ENCODE measurements around the gene PEAK1.
"Not testable (repeated sequence)": the region's sequence is repeated elsewhere in the genome, so short reads cannot be mapped to it uniquely, and the experiment has no call there.

The PEAK1 gene

DNA sequence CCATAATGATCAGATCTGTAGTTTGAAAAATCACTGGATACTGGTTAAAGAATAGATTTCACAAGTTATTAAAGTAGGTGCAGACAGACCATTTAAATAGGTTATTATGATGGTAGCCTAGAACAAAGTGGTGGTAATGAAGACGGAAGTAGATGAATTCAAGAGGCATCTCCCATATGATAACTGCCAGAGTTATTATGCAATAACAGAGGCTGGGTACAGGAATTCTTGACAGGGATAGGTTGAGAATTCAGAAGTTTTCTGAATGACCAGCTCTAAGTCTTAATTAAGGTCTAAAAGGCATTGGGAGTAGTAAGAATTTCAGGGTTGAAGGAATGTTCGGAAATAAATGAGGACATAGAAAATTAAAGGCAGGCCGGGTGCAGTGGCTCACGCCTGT is 108.9 kb downstream of the PEAK1 start:
- DNase-seq: no peak

DNA sequence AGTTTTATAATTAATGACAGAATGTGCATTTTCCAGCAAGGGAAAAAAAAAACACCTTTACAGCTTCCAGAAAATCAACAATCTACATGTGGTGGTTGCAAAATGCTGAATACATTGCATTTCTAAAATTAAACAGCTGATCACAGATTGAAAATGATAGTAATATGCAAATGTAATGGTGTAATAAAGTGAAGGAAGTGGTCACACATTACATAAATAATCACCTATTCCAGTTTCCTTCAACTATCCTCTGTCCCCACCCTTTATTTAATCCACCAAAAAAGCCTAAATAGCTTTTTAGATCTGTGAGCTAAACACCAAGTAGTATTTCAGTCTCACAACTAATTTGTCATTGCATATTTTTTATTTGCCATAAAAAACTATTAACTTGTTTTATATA is 110.5 kb downstream of the PEAK1 start:
- DNase-seq: no peak

DNA sequence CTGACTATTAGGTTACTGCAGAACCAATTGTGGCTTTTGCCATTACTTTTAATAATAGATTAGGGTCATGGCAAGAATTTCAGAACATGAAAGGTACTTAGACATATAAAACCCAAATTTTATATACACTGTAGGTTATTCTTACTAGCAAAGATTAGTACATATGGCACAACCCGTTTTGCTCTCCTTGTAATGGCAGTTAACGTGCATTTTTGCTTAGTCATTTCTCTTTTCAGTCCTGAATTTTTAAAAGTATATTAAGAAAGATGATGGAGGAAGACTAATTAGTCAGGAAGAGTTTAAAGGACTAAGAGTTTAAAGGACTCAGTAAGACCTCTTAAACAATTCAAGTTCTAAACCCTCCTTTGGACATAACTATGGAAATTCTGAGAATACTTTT is 114.0 kb downstream of the PEAK1 start:
- DNase-seq: no peak

DNA sequence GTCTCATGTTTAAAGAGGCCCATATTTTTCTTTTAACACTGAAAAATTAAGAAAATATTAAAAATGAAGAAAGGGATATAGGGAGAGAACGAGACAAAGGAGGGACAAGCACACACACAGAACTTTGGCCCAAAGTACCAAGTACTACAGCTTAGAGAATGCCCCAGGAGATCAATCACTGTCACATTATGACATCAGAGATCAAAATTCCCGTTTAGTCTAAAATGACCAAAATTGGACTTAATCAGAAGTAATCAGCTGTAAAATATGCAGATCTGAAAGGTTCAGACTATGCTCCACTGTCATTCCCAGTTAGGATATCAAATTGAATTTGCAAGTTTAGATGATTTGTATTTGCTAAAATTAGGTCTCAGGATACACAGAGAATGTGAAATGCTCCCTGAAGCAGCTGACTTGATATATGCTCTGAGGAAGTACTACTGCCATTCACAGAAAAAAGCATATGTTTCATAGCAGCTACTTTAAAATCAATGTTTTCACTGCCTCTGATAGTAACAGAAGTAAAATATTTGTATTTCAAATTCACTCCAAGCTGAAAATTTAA is 123.0 kb downstream of the PEAK1 start:
- DNase-seq: no peak

DNA sequence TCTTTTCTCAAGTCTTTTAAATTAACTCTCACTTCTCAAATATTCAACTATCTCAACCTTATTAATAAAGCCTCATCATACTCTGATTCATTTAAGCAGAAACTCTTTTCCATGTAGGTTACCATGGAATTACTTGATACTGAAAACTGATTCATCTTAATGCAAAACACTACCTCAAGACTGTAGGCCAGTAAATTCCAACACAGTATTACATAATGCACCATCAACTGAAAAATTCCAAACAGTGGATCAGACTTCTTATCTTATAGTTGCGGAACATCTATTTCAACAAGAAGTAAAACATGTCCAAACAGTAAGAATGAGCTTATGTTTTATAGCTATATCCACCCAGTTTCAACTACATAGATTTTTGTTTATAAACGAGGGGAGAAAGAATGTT is 124.5 kb downstream of the PEAK1 start:
- no peak for DNase-seq

DNA sequence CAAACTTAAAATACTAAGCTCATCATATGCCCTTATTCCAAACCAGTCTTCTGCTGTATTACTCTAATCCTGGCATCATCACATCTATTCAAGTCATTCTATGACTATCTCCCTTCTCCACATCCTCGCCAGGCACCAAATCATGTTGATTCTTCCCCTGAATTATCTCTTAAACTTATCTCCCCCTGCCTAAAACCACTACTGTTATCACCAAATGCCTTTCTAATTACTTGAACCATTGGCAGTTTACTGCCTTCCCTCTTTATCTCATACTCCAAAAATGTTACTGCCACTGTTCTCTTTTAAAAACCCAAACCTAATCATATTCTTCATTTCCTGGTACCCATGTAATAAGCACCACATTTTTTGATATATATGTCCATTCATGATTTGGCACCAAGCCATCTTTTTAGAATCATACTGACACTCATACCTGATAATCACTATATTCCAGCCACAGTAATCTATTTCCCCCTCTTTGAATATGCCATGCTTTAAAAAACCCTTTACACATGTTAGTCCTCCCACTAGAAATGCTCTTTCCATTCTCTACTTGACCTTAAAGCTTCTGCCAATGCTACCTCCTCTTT is 126.8 kb downstream of the PEAK1 start:
- DNase-seq: no peak

DNA sequence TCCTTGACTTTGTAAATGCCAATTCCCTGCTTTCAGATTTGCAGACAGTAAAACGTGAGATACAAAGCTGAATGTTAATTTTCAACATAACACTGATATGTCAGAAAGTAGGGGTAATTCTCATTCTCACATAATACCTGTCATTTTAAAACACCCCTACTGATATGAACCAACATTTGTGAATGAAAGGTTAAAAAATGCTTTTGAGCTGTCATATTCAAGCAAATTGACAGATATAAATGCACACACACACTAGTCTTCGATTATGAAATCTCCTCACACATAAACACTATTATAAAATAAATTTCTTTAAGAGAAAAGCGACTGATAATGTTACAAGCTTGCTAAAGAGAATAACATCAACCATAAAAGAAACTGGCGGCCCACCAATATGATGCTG is 128.8 kb downstream of the PEAK1 start:
- DNase-seq: no peak

DNA sequence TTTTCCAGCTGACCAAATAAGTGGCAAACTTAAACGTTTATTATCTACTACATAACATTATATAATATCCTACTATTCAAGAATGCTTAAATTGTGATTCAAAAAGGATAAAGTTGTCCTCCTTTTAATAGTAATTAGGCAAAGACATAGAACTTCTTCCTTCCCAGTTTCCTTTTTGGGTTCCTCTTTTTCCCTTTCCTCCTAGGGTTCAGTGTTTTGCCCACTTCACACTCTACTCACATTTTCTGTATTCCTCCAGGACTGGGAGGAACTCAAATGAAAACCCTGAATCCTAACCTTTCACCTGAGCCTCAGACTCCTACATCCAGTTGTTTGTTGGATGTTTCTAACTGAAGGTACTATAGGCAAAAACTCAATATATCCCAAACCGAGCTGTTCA is 132.5 kb downstream of the PEAK1 start:
- no peak for DNase-seq

DNA sequence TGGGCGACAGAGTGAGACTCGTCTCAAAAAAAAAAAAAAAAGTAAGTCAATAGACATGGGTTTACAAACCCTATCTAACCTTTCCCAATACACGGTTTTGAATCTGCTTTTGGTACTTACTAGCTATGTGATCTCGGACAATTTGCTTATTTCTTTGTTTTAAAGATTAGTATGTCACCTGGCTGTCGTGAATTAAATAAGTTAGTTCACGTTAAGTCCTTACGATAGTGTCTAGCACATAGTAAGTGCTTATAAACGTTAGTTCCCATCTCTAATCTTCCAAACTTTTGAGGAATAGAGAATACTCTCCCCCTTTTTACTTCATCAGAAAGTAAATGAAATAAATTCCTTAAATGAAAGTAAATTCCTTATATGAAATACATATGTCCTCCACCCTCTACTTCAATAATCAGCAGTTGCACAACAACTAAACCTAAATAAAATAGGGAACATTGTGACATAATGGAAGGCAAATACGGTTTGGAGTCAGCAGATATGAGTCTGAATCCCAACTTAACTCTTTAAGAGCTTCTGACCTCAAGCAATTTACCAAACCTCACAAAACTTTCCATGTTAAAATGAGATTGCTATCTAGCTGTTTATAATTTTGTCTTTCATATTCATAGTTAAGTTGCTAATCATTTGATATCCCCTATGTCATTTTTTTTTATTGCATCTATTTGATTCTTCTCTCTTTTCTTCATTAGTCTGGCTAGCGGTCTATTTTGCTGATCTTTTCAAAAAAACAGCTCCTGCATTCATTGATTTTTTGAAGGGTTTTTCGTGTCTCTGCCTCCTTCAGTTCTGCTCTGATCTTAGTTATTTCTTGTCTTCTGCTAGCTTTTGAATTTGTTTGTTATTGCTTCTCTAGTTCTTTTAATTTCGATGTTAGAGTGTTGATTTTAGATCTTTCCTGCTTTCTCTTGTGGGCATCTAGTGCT is 134.6 kb downstream of the PEAK1 start:
- no peak for DNase-seq

DNA sequence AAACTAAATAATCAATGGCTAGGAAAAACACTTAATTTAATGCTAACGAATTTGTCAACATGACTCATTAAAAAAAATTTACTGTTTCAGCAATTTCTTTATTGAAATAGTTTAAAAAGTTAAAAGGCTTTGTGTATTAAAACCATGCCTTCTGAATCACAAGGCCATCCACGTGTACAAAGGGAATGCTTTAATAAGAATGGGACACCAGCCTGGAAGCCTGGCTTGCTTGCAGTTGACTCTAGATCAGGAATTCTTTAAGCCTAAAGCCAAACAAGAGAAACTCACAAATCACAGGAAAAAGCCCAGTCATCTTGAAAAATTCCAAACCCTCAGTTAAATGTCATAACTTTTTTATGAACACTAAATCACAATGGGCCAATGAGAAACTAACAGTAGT is 137.6 kb downstream of the PEAK1 start:
- peak in 1 of 51 donors; percentile 20 for DNase-seq

DNA sequence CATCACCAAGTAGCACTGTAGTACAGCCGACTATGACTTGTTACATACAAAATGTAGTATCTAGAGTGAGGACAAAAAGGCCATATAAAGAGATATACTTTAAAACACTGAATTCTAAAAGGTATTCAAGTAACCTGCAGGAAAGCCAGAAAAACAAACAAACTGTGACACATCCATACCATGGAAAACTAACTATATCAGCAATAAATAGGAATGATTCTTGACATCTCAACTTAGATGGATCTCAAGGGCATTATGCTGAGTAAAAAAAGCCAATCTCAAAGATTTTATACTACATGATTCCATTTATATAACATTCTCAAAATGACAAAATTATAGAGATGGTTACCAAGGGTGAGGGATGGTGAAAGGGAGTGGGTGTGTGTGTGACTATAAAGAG is 143.0 kb downstream of the PEAK1 start:
- no peak for DNase-seq

DNA sequence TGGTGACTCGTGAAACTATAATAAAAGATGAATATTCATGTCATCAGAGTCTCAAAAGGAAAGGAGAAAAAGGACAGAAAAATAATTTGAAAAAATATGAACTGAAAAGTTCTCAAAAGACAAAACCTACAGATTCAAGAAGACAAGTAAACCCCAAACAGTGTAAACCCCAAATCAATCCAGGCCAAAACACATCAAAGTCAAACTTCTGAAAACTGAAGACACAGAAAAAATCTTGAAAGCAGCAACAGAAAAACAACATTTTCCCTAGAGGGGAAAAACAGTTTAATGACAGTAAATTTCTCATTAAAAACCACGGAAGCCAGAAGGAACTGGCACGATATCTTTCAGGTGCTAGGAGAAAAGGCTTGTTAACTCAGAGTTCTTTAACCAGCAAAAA is 143.8 kb downstream of the PEAK1 start:
- no peak for DNase-seq

DNA sequence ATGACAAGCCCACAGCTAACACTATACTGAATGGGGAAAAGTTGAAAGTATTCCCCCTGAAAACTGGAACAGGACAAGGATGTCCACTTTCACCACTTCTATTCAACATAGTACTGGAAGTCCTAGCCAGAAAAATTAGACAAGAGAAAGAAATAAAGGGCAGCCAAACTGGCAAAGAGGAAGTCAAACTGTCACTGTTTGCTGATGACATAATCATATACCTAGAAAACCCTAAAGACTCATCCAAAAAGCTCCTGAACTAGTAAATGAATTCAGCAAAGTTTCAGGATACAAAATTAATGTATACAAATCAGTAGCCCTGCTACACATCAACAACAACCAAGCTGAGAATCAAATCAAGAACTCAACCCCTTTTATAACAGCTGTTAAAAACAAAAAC is 146.8 kb downstream of the PEAK1 start:
- DNase-seq: not testable (repeated sequence)

DNA sequence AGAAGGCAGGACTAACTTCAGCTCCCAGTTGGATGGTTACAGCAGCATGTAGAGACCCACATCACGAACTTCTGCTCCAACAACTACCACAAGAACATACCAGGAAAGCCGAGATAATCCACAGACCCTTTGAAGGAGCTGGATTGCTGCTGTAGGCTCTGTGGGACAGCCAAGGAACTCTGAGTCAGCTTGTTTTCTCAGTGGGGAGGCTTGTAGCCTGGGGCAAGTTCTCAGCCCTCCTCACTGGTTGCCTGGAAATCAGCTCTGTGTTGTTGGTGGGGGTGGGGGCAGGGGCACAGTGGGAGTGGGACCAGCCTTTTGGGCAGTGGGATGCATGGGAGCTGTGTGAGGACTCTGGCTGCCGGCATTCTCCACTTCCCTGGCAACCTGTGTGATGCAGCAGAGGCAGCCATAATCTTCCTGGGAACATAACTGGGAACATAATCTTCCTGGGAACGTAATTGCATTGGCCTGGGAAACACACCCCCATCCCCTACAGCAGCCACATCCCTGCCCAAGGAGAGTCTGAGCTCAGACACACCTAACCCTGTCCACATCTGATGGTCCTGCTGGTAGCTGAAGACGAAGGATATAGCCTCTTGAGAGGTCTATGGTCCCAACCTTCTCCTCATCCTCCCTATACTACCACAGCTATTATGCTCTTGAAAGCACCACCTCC is 153.1 kb downstream of the PEAK1 start:
- no peak for DNase-seq

DNA sequence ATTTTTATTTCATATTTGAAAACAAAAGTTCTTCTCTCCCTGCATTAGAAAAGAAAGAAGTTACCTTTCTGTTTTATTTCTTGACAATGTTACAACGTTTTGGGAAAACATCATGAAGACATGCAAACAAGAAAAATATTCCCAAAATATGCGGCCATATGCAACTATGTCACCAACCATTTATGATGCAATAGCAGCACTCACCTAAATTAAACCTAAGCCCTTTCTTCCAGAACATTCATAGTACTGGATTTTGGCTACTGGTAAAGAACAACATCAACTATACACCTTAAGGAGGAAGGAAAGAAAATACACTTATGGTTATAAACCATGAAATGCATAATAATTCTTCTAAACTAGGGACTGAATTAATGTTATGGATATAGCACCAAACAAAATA is 164.5 kb downstream of the PEAK1 start:
- DNase-seq: no peak

DNA sequence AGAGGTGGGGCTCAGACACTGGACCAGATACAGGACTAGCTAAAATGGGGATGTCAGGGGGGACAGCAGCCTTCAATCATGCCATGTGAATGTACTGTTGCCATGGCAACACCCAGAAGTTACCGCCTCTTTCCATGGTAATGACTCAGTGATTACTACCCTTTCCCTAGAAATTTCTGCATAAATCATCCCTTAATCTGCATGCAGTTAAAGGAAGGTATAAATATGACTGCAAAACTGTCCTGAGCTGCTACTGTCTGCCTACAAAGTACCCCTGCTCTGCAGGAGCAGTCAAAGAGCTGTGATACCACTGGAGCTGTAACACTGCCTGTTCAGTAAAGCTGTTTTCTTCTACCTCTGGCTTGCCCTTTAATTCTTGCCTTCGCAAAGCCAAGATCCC is 168.2 kb downstream of the PEAK1 start:
- DNase-seq: peak in 1 of 51 donors; percentile 2

DNA sequence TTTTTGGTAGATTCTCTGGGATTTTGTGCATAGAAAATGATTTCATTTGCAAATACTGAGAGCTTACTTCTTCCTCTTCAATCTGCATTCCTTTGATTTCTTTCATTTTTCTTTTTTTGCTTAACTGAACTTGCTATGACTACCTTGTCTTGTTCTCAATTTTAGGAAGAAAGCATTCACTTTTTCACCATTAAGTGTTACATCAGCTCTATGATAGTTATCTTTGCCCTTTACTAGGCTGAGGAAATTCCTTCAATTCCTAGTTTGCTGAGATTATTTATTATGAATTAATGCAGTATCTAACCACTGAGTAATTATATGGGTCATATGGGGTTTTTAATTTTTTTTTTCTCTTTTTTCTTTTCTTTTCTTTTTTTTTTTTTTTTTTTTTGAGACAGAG is 172.8 kb downstream of the PEAK1 start:
- DNase-seq: no peak

DNA sequence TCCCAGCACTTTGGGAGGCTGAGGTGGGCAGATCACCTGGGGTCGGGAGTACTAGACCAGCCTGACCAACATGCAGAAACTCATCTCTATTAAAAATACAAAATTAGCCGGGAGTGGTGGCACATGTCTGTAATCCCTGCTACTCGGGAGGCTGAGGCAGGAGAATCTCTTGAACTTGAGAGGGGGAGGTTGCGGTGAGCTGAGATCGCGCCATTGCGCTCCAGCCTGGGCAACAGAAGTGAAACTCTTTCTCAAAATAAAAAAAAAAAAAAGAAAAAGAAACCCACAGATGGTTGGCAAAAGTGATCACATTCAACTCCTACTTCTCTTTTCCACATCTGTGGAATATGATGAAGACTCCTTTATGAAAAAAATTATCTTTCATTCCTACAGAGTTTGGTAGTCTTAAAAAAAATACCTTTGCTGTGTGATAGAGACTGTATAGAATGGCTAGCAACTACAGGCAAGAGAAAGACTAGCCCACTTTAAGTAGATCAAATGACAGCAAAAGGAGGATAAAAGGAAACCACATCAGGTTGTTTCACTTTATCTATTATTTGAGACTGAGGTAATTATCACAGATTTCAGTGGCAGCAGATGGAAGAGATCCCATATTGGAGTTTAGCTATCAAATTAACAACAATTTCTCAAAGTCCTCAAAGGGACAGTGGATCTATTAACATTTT is 176.0 kb downstream of the PEAK1 start:
- no peak for DNase-seq

DNA sequence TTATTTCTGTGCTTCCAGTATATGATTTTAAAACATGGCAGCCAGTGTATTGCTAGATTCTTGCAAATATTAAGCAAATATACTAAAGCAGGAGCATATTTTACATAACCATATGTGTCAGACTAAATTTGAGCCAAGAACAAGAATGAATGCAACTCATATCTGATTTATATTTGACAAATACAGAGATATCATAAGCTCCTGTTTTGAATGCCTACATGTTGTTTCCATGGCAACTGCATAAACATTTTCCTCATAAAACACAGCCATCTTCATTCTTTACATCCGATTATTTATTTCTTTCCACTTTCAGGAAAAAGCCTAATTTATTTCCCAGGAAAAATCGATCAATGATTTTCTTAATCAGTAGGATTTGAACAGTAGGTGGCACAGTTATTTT is 176.8 kb downstream of the PEAK1 start:
- DNase-seq: no peak

DNA sequence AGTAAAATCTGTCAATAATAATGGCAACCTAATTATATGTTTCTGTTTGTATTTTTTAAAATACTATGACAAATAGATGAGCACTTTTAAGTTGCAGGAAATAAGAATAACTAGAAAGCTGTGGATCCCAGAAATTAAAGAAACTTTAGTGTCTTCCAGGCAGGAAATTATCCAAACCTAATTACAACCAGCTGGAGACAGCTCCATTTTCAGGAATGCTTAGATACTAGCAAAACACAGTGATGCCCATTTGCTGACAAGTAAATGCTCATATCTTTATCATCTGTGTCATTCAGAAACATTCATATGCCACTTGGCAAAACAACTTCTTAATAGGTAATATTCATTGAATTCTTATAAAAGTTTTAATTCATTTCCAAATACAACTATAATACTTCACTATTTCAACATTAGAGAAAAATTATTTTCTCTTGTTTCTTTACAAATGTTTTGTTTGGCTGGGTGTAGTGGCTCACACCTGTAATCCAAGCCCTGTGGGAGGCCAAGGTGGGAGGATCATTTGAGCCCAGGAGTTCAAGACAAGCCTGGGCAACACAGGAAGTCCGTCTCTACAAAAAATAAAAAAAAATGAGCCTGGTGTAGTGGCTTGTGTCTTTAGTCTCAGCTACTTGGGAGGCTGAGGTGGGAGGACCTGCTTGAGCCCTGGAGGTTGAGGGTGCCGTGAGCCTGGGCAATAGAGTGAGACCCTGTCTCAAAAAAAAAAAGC is 179.9 kb downstream of the PEAK1 start:
- no peak for DNase-seq

DNA sequence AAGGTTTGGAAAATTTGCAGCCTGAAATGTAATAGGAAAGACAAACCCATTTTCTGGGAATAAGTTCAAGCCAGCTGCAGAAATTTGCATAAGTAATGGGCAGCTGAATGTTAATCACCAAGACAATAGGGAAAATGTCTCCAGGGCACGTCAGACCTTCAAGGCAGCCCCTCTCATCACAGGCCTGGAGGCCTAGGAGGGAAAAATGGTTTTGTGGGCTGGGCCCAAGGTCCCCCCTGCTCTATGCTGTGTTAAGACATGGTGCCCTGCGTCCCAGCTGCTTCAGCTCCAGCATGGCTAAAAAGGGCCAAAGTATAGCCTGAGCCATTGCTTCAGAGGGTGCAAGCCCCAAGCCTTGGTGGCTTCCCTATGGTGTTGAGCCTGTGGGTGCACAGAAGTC is 184.3 kb downstream of the PEAK1 start:
- DNase-seq: no peak

All from hypothalamus (tissue), 51 donors.